Measurements from ENCODE around the gene HPCA. TPM values are rescaled to one million over a fixed set of nuclear protein-coding genes. Genes with fewer than 3 reads are reported as not detected.

Gene HPCA
- total RNA-seq, 2 donors from 2014 or later = not detected

DNA sequence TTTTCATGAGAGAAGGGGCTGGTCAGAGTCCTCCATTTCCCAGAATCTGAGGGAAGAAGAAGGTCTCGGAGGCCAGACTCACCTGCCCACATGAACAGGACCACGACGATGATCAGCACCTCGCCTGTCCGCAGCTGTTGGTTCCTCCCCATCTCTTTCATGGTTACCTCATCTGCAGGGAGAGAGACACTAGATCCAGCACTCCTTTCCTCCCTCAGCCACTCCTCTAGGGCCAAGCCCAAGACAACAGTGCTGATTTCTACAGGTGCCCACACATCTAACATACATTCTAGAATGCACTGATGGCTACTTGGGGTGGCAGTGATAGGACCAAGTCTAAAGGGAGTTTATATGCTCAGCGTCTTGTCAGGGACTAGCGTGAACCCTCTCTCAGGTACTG lies 18.6 kb upstream of the HPCA start:
- ATAC-seq = no peak
- WGBS, 2 donors = 89 to 90% methylated on average over 7 of the region's 7 CpGs
- H3K27ac ChIP-seq = no peak overlapping the region
- H3K4me3 ChIP-seq = no peak overlapping the region
- no peaks in the 10 kb centered on the region for H3K36me3 ChIP-seq (replicated peaks in 1 of 2; ENCODE audit: insufficient read depth in 1 of 2, low read depth in 2 of 2)
- no peaks in the 10 kb centered on the region for H3K27me3 ChIP-seq
- peaks cover 11% of the 10 kb centered on the region for H3K4me1 ChIP-seq
- TF ChIP-seq POLR2A (IDR thresholded peaks at IDR 0.05) = no peak
- TF ChIP-seq, protein P1, sequence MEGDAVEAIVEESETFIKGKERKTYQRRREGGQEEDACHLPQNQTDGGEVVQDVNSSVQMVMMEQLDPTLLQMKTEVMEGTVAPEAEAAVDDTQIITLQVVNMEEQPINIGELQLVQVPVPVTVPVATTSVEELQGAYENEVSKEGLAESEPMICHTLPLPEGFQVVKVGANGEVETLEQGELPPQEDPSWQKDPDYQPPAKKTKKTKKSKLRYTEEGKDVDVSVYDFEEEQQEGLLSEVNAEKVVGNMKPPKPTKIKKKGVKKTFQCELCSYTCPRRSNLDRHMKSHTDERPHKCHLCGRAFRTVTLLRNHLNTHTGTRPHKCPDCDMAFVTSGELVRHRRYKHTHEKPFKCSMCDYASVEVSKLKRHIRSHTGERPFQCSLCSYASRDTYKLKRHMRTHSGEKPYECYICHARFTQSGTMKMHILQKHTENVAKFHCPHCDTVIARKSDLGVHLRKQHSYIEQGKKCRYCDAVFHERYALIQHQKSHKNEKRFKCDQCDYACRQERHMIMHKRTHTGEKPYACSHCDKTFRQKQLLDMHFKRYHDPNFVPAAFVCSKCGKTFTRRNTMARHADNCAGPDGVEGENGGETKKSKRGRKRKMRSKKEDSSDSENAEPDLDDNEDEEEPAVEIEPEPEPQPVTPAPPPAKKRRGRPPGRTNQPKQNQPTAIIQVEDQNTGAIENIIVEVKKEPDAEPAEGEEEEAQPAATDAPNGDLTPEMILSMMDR (IDR thresholded peaks at IDR 0.05) = no peak
- intact Hi-C loops (cut with DNase I) = no loop called here
- H3K9me3 ChIP-seq = no peaks in the 10 kb centered on the region
- no peak for DNase-seq

DNA sequence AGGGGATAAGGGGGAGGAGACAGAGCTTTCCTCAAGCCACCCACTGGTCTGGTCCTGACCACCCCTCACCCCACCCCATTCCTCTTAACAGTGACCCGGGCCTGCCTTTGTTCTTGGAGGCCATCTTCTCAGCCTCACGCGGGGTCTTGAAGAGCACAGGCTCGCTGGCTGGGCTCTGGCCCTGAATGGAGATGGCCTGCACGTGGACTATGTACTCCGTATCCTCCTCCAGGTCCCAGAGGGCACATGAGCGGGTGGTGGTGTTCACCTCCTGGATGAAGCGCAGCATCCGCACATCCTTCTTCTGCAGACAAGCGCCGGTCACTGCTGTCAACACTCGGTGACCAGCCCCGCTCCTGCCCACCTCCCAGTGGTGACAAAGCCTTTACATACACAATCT lies 18.2 kb upstream of the HPCA start:
- Histone ChIP-seq H3K36me3 (replicated peaks in 1 of 2; ENCODE audit: insufficient read depth in 1 of 2, low read depth in 2 of 2) (no peaks in the 10 kb centered on the region), H3K27me3 (no peaks in the 10 kb centered on the region), H3K9me3 (no peaks in the 10 kb centered on the region), H3K4me1 (peaks cover 11% of the 10 kb centered on the region), H3K4me3 (no peak overlapping the region), H3K27ac (no peak overlapping the region)
- intact Hi-C loops (cut with DNase I) = no loop called here
- WGBS, 2 donors = 89 to 92% methylated on average over 13 of the region's 13 CpGs
- ATAC-seq = no peak
- TF ChIP-seq POLR2A (IDR thresholded peaks at IDR 0.05) = no peak
- TF ChIP-seq, protein P1 (IDR thresholded peaks at IDR 0.05) = no peak
- no peak for DNase-seq

DNA sequence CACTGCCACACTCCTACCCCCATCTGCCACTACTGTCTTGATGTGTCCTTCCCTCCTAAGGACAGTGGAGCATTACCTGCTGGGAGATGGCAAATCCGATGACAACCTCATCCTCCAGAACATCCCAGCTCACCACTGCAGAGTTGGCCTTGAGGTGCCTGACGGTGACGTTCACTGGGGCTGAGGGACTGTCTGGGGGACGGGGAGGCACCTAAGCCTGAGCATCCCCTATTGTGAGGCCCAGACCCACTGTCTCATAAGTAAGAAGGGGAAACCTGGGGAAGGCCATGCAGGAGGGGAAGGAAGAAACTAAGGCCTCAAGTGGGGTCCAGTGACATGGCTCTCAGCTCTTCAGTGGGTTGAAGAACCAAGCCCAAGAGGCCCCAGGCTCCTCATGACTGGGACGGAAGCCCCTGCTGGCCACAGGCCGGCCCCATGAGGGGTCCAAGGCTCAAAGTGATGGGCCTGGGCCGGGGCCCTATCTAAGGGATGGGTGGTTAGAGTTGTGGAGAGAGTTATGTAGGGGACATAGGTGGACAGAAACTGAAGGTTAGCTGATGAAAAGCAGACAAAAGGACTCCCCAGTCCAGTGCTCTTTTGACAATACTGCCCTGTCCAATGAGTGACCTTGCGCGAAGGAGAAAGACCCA lies 17.4 kb upstream of the HPCA start:
- H3K36me3 ChIP-seq (replicated peaks in 1 of 2; ENCODE audit: insufficient read depth in 1 of 2, low read depth in 2 of 2) = no peaks in the 10 kb centered on the region
- WGBS, 2 donors = 75 to 88% methylated on average over 9 of the region's 9 CpGs
- intact Hi-C loops (cut with DNase I) = no loop called here
- ATAC-seq = no peak
- no peak for DNase-seq
- peaks cover 11% of the 10 kb centered on the region for H3K4me1 ChIP-seq
- no peak for TF ChIP-seq POLR2A (IDR thresholded peaks at IDR 0.05)
- TF ChIP-seq, protein P1 (IDR thresholded peaks at IDR 0.05) = no peak
- H3K27me3 ChIP-seq = no peaks in the 10 kb centered on the region
- no peaks in the 10 kb centered on the region for H3K9me3 ChIP-seq
- no peak overlapping the region for H3K4me3 ChIP-seq
- no peak overlapping the region for H3K27ac ChIP-seq

DNA sequence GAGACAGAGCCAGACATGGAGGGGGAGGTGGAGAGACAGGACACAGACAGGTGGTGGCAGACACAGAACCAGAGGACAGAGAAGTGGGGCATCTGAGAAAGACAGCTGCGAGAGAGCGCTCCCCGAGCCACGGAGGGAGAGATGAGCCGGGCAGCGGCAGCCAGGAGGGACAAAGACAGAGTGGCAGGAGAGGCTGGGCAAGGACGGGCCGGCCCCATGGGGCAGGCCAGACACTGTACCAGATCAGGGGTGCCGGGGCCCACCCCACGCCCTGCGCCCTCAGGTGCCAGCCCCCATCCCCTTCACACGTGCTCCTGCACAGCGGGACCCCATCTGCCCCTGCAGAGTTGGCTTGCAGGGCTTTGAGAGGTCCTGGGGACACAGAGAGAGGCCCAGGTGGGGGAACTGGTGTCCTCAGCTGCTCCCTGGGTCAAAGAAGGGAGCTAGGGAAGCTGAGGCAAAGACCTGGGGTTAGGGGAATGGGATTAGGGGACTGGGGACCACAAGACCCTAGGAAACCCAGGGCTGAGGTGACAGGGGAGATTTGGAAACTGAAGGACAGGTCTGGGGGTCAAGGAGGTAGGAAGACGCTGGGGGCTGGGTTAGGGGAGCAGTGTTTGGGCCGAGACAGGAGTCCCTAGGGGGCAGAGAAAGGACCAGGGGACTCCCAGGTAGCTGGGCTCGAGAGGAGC lies 16.2 kb upstream of the HPCA start:
- ATAC-seq (no peak), DNase-seq (no peak)
- peaks cover 11% of the 10 kb centered on the region for H3K4me1 ChIP-seq
- no peaks in the 10 kb centered on the region for H3K36me3 ChIP-seq (replicated peaks in 1 of 2; ENCODE audit: insufficient read depth in 1 of 2, low read depth in 2 of 2)
- no peak overlapping the region for H3K4me3 ChIP-seq
- H3K27me3 ChIP-seq = no peaks in the 10 kb centered on the region
- no peaks in the 10 kb centered on the region for H3K9me3 ChIP-seq
- no peak for TF ChIP-seq POLR2A (IDR thresholded peaks at IDR 0.05)
- TF ChIP-seq, protein P1 (IDR thresholded peaks at IDR 0.05) = no peak
- H3K27ac ChIP-seq = no peak overlapping the region
- WGBS, 2 donors = 68% methylated on average over 15 to 16 of the region's 16 CpGs
- intact Hi-C loops (cut with DNase I) = loop anchor here (10.0 kb wide), 1 partner anchor 155 kb away; no protein-coding TSS in a partner anchor
